ENCODE data around the gene IL1RAP. TPM values are rescaled to one million over a fixed set of nuclear protein-coding genes. Genes with fewer than 3 reads are reported as not detected.
"Not testable (repeated sequence)": the region's sequence is repeated elsewhere in the genome, so short reads cannot be mapped to it uniquely, and the experiment has no call there.

Gene IL1RAP
- total RNA-seq, 1 donor from 2014 or later, result 8.2 TPM

DNA sequence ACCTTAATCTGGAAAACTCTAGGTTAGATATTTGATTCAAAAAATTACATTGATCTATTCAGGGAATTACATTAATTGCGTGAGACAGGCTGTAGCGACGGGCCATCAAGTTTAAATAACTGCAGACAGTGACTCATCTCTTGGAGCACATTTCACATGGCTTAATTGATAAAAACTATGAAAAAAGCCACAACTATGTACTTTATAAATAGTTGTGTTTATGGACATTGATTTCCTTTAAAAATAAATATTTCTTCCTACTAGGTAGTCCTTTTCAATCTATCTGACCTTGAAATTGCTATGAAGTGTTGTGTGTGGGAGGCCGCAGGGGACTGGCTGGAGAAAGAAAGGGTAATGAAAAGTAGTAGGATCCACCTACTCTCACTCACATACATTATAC is 157.8 kb downstream of the IL1RAP start:
- H3K9me3 Mint-ChIP-seq, result no peaks in the 10 kb centered on the region
- no peak for DNase-seq (ENCODE audit: extremely low spot score, unreplicated experiment)
- no peaks in the 10 kb centered on the region for H3K4me1 Mint-ChIP-seq (ENCODE audit: unreplicated experiment)
- no peaks in the 10 kb centered on the region for H3K36me3 Mint-ChIP-seq
- no peak overlapping the region for H3K4me3 Mint-ChIP-seq
- no peak overlapping the region for H3K27ac Mint-ChIP-seq
- TF ChIP-seq, protein P1, sequence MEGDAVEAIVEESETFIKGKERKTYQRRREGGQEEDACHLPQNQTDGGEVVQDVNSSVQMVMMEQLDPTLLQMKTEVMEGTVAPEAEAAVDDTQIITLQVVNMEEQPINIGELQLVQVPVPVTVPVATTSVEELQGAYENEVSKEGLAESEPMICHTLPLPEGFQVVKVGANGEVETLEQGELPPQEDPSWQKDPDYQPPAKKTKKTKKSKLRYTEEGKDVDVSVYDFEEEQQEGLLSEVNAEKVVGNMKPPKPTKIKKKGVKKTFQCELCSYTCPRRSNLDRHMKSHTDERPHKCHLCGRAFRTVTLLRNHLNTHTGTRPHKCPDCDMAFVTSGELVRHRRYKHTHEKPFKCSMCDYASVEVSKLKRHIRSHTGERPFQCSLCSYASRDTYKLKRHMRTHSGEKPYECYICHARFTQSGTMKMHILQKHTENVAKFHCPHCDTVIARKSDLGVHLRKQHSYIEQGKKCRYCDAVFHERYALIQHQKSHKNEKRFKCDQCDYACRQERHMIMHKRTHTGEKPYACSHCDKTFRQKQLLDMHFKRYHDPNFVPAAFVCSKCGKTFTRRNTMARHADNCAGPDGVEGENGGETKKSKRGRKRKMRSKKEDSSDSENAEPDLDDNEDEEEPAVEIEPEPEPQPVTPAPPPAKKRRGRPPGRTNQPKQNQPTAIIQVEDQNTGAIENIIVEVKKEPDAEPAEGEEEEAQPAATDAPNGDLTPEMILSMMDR (conservative IDR thresholded peaks at IDR 0.05), result no peak
- no peaks in the 10 kb centered on the region for H3K27me3 Mint-ChIP-seq

DNA sequence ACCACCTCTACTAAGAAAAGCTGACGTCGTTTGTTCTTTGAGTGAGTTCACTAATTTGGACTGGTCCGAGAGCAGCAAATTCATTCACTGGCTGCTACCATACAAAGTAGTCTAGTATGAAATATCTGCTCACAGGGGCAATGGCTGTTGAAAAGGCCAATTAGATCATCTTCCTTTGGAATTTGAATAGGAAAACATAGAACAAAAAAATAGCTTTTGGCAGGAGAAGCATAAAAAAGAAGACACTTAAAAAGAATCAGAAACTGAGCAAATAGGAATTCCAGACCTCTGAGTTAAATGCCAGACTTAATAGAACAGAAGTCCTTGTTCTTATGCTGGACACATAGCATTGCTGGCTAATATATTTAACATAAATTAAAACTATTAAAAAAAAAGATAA is 159.3 kb downstream of the IL1RAP start:
- peaks cover 2% of the 10 kb centered on the region for H3K9me3 Mint-ChIP-seq
- TF ChIP-seq, protein P1 (conservative IDR thresholded peaks at IDR 0.05), result no peak
- DNase-seq (ENCODE audit: extremely low spot score, unreplicated experiment), result no peak
- no peak overlapping the region for H3K4me3 Mint-ChIP-seq
- no peaks in the 10 kb centered on the region for H3K27me3 Mint-ChIP-seq
- no peak overlapping the region for H3K27ac Mint-ChIP-seq
- no peaks in the 10 kb centered on the region for H3K36me3 Mint-ChIP-seq
- no peaks in the 10 kb centered on the region for H3K4me1 Mint-ChIP-seq (ENCODE audit: unreplicated experiment)

DNA sequence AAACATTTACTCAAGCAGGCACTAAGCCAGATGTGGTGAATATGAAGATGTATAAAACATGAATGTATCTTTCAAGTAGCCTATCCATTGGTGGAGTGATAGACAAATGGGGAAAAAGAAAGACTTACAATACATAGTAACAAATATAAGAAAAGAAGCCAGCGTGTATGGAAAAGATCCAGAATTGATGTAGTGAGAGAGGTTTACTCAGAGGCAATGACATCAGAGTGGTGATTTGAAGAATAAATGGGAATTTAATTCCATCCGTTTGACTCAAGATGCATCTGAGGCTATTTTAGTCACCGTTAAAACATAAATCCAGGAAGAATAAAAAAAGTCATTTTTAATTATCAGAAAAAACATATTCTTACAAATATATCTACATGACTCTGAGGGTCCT is 162.6 kb downstream of the IL1RAP start:
- Mint-ChIP-seq H3K27ac (no peak overlapping the region), H3K9me3 (peaks cover 5% of the 10 kb centered on the region), H3K36me3 (no peaks in the 10 kb centered on the region), H3K27me3 (no peaks in the 10 kb centered on the region), H3K4me1 (ENCODE audit: unreplicated experiment) (no peaks in the 10 kb centered on the region), H3K4me3 (no peak overlapping the region)
- no peak for DNase-seq (ENCODE audit: extremely low spot score, unreplicated experiment)
- TF ChIP-seq, protein P1 (conservative IDR thresholded peaks at IDR 0.05), result no peak

DNA sequence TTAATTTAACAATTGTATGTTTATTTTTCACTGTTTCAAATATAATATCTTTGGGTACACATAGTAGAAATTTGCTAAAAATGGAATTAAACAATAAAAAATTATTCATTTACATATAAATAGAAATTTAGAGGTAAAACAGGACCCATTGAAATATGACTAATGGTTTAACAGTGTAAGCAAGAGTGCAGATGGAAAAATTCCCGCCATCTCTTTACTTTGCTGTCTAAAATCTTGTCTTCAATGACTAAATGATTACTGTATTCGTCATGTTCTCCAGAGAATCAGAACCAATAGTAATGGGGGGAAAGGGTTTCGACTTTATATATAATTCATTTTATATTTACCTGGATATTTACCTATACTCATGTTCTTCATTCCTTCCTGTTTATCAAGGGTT is 163.1 kb downstream of the IL1RAP start:
- Mint-ChIP-seq H3K4me1 (ENCODE audit: unreplicated experiment) (no peaks in the 10 kb centered on the region), H3K27ac (no peak overlapping the region), H3K27me3 (no peaks in the 10 kb centered on the region), H3K4me3 (no peak overlapping the region), H3K9me3 (peaks cover 5% of the 10 kb centered on the region), H3K36me3 (no peaks in the 10 kb centered on the region)
- TF ChIP-seq, protein P1 (conservative IDR thresholded peaks at IDR 0.05), result no peak
- DNase-seq (ENCODE audit: extremely low spot score, unreplicated experiment), result no peak

DNA sequence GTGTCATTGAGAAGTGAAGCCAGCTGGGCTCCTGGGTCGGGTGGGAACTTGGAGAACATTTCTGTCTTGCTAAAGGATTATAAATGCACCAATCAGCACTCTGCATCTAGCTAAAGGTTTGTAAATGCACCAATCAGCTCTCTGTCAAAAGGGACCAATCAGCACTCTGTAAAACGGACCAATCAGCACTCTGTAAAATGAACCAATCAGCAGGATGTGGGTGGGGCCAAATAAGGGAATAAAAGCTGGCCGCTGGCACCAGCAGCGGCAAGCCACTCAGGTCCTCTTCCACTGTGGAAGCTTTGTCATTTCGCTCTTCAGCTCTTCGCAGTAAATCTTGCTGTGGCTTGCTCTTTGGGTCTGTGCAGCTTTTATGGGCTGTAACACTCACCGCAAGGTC is 164.0 kb downstream of the IL1RAP start:
- H3K4me3 Mint-ChIP-seq; H3K4me1 Mint-ChIP-seq (ENCODE audit: unreplicated experiment); H3K27ac Mint-ChIP-seq; H3K36me3 Mint-ChIP-seq; H3K9me3 Mint-ChIP-seq; DNase-seq (ENCODE audit: extremely low spot score, unreplicated experiment); H3K27me3 Mint-ChIP-seq: not testable (repeated sequence)

DNA sequence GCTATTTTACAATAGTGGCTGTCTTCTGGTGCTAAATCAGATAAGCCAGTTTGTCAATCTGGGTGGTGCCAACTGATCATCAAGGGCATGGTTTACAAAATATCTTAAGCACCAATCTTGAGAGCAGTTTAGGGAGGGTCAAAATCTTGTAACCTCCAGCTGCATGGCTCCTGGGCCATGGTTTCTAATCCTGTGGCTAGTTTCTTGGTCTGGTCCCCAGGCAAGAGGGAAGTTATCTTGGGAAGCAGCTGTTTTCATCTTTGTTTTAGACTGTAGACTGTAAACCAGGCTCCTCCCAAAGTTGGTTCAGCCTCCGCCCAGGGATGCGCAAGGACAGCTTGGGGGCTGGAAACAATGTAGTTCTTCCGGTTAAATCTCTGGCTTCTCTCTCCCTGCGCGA is 166.8 kb downstream of the IL1RAP start:
- TF ChIP-seq, protein P1 (conservative IDR thresholded peaks at IDR 0.05), result no peak
- no peaks in the 10 kb centered on the region for H3K27me3 Mint-ChIP-seq
- H3K4me1 Mint-ChIP-seq (ENCODE audit: unreplicated experiment), result no peaks in the 10 kb centered on the region
- no peak for DNase-seq (ENCODE audit: extremely low spot score, unreplicated experiment)
- H3K4me3 Mint-ChIP-seq, result no peak overlapping the region
- peaks cover 8% of the 10 kb centered on the region for H3K9me3 Mint-ChIP-seq
- H3K27ac Mint-ChIP-seq, result no peak overlapping the region
- H3K36me3 Mint-ChIP-seq, result no peaks in the 10 kb centered on the region
